Measurements from ENCODE around the gene TUBGCP3. TPM values are rescaled to one million over a fixed set of nuclear protein-coding genes. Genes with fewer than 3 reads are reported as not detected.
A peak's percentile ranks its signal among the peaks of the same experiment; 100 is the strongest.

The TUBGCP3 gene
- total RNA-seq, 1 experiment from 2014 or later = 37.3 TPM

DNA sequence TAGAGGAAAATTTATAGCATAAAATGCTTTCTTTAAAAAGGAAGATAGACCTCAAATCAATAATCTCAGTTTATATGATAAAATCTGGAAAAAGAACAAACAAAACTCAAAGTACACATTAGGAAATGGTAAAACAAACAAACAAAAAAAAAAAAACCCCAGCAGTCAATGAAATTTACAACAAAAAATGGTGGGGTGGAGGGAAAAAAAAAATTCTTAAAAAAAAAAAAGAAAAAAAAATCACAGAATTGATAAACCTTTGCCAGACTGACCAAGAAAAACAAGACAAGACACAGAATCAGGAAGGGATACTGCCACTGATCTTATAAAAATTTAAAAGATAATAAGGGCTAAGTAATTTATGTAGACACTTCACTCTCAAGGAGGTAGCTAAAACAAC lies 11.2 kb downstream of the TUBGCP3 start:
- no peak overlapping the region for H3K56ac ChIP-seq (ENCODE audit: insufficient read length, low read depth, low read length)
- peaks cover 22% of the 10 kb centered on the region; the same call in 1 of the 2 replicates for H3K79me2 ChIP-seq (ENCODE audit: insufficient read depth, low read length)
- H2BK15ac ChIP-seq (ENCODE audit: low read depth, low read length) = no peak overlapping the region
- peaks cover 32% of the 10 kb centered on the region in 2 experiments for H3K4me1 Mint-ChIP-seq
- no peaks in the 10 kb centered on the region for H3K27me3 ChIP-seq (ENCODE audit: insufficient read depth, low read length)
- H3K4ac ChIP-seq (ENCODE audit: low read depth, low read length) = no peak overlapping the region
- H3K36me3 Mint-ChIP-seq (ENCODE audit: insufficient read depth in 1 of 3, low read depth in 3 of 3) = peaks cover 12 to 21% (median 17%) of the 10 kb centered on the region in 3 experiments
- no peak overlapping the region for H3K23ac ChIP-seq (ENCODE audit: insufficient read length, low read depth, low read length)
- no peak overlapping the region for H3K27ac ChIP-seq (ENCODE audit: insufficient read length, low read depth, low read length)
- H2BK5ac ChIP-seq (ENCODE audit: insufficient read length, low read length) = no peak overlapping the region
- no peak overlapping the region for H2BK20ac ChIP-seq (ENCODE audit: low read depth, low read length, poor library complexity, severe bottlenecking)
- H2AK5ac ChIP-seq (ENCODE audit: insufficient read length, low read length) = no peak overlapping the region
- H3K18ac ChIP-seq (ENCODE audit: insufficient read length, low read depth, low read length) = no peak overlapping the region
- H3K14ac ChIP-seq (ENCODE audit: insufficient read depth, low read length) = no peak overlapping the region
- H4K8ac ChIP-seq (replicated peaks; ENCODE audit: insufficient read length, low read depth, low read length) = no peak overlapping the region
- no peak overlapping the region for H2BK120ac ChIP-seq (ENCODE audit: low read depth, low read length, poor library complexity, severe bottlenecking)
- H3K4me2 ChIP-seq (ENCODE audit: insufficient read depth, insufficient read length, low read length) = no peak overlapping the region
- H2BK12ac ChIP-seq (ENCODE audit: insufficient read length, low read depth, low read length) = no peak overlapping the region
- no peaks in the 10 kb centered on the region for H3K23me2 ChIP-seq (ENCODE audit: insufficient read length, low read depth, low read length, poor library complexity, severe bottlenecking)
- no peak overlapping the region for H3K9ac ChIP-seq (ENCODE audit: extremely low read depth, insufficient read length, low read length)
- H3K4me3 Mint-ChIP-seq = no peak overlapping the region
- no peak overlapping the region for H4K5ac ChIP-seq (ENCODE audit: insufficient read length, low read depth, low read length)
- H2AFZ ChIP-seq (ENCODE audit: low read length) = no peak overlapping the region
- no peaks in the 10 kb centered on the region for H3K27me3 Mint-ChIP-seq (ENCODE audit: low read depth)
- no peaks in the 10 kb centered on the region for H4K20me1 ChIP-seq (ENCODE audit: control insufficient read depth, insufficient read depth, insufficient read length)
- H3K4me1 ChIP-seq (ENCODE audit: insufficient read depth, low read length) = no peaks in the 10 kb centered on the region; the same call in 1 of the 2 replicates
- TF ChIP-seq, protein P1, sequence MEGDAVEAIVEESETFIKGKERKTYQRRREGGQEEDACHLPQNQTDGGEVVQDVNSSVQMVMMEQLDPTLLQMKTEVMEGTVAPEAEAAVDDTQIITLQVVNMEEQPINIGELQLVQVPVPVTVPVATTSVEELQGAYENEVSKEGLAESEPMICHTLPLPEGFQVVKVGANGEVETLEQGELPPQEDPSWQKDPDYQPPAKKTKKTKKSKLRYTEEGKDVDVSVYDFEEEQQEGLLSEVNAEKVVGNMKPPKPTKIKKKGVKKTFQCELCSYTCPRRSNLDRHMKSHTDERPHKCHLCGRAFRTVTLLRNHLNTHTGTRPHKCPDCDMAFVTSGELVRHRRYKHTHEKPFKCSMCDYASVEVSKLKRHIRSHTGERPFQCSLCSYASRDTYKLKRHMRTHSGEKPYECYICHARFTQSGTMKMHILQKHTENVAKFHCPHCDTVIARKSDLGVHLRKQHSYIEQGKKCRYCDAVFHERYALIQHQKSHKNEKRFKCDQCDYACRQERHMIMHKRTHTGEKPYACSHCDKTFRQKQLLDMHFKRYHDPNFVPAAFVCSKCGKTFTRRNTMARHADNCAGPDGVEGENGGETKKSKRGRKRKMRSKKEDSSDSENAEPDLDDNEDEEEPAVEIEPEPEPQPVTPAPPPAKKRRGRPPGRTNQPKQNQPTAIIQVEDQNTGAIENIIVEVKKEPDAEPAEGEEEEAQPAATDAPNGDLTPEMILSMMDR (conservative IDR thresholded peaks at IDR 0.05) = no peak
- H3K9me3 Mint-ChIP-seq = peaks cover 8 to 12% of the 10 kb centered on the region in 2 experiments
- no peak overlapping the region for H3T11ph ChIP-seq (ENCODE audit: low read length)
- no peaks in the 10 kb centered on the region for H3K9me3 ChIP-seq (ENCODE audit: control insufficient read depth, low read depth, low read length)
- no peak overlapping the region for H4K91ac ChIP-seq (ENCODE audit: insufficient read length, low read depth, low read length)
- H3K79me1 ChIP-seq (ENCODE audit: insufficient read depth, low read depth, low read length, poor library complexity, severe bottlenecking) = peaks cover 11% of the 10 kb centered on the region
- DNase-seq = no peak
- H3K27ac Mint-ChIP-seq = 0 out of 7 replicates have a peak overlapping the region, but pooled peaks of 1 of the 3 experiments have one; percentile 8

Data from H9 (cell line).